Activated naive CD8-positive, alpha-beta T cell (primary cell): ENCODE results near the gene PBX4.
"Not testable (repeated sequence)": the region's sequence is repeated elsewhere in the genome, so short reads cannot be mapped to it uniquely, and the experiment has no call there.

Experiments
- H3K27ac Mint-ChIP-seq: one replicate; pipeline ENCODE4 v1.8.0; 2021; ENCODE audit warnings: mixed read lengths
- H3K27me3 Mint-ChIP-seq: one replicate; pipeline ENCODE4 v1.8.0; 2021; ENCODE audit warnings: mixed read lengths
- H3K36me3 Mint-ChIP-seq: one replicate; pipeline ENCODE4 v1.8.0; 2021; ENCODE audit warnings: mixed read lengths
- H3K4me1 Mint-ChIP-seq: one replicate; pipeline ENCODE4 v1.8.0; 2021; ENCODE audit warnings: low read depth, mixed read lengths
- H3K4me3 Mint-ChIP-seq: one replicate; pipeline ENCODE4 v1.8.0; 2021; ENCODE audit warnings: mild to moderate bottlenecking, mixed read lengths
- H3K9me3 Mint-ChIP-seq: one replicate; pipeline ENCODE4 v1.8.0; 2021; ENCODE audit warnings: low read depth, mixed read lengths

PBX4 gene

DNA sequence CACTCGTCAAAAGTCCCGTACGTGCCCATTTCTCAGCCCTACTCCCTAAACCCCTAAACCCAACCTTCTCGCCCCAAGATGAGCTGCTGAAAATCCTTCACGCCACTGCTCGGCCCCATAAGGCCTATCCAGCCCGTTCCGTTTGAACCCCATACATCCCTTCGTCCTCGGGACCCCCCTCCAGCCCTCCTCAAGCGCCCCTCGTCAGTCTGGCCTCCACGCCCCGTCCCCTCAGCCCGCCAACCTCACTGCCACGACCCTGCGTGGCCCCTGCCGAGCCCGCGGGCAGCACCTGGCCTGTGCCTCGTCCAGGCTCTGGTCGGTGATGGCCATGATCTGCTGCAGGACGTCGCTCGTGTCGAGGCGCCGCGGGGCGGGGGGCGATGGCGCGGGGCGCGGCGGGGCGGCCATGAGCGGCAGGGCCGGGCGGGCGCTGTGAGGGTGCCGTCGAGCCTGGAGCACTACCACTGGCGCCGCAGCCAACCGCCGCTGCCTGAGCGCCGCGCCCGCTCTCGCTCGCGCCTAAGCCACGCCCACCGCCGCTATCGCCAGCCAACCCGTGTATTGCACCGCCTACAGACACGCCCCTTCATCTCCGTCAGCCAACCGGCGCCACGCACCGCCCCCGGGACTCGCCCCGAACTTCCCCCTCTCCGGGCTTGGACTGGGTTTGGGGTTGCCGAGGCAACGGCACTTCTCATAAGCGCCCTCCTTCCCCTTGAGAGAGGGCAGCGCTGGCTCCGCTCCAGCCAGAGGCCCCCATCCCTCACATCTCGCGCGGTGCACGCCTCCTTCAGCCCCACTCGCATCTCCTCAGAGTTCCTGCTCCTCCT lies at the start of gene PBX4:
PBX4 (minus strand) TSS at position 469 of the 833 bp plus-strand sequence; CDS start at position 411, 58 bp downstream.
- H3K4me1 Mint-ChIP-seq = peaks cover 42% of the 10 kb centered on the region
- peak within 1 kb of the TSS; percentile 72 for H3K27ac Mint-ChIP-seq
- H3K4me3 Mint-ChIP-seq = peak within 1 kb of the TSS; percentile 87
- H3K27me3 Mint-ChIP-seq = no peaks in the 10 kb centered on the region
- no peaks in the 10 kb centered on the region for H3K9me3 Mint-ChIP-seq
- H3K36me3 Mint-ChIP-seq = peaks cover 5% of the 10 kb centered on the region

DNA sequence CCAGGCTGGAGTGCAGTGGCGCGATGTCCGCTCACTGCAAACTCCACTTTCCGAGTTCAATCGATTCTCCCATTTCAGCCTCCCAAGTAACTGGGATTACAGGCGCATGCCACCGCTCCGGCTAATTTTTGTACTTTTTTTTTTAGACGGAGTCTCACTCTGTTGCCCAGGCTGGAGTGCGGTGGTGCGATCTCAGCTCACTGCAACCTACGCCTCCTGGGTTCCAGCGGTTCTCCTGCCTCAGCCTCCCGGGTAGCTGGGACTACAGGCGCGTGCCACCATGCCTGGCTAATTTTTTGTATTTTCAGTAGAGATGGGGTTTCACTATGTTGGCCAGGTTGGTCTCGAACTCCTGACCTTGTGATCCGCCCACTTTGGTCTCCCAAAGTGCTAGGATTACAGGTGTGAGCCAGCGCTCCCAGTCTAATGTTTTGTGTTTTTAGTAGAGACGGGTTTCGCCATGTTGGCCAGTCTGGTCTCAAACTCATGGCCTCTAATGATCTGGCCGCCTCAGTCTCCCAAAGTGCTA lies 47.0 kb upstream of the PBX4 start:
- not testable (repeated sequence) for H3K36me3 Mint-ChIP-seq, H3K27ac Mint-ChIP-seq, H3K27me3 Mint-ChIP-seq, H3K9me3 Mint-ChIP-seq, H3K4me3 Mint-ChIP-seq
- H3K4me1 Mint-ChIP-seq = peaks cover 40% of the 10 kb centered on the region

- no peaks in the 10 kb centered on the region for H3K27me3 Mint-ChIP-seq
- peak within 1 kb of the TSS; percentile 93 for H3K4me3 Mint-ChIP-seq
- no peaks in the 10 kb centered on the region for H3K9me3 Mint-ChIP-seq
- H3K27ac Mint-ChIP-seq = peak within 1 kb of the TSS; percentile 97
- peaks cover 38% of the 10 kb centered on the region for H3K4me1 Mint-ChIP-seq
- peaks cover 4% of the 10 kb centered on the region for H3K36me3 Mint-ChIP-seq
Observed at GRCh38 chr19:19663256-19664120, 45.0 kb upstream of the PBX4 start, which contains the start of gene ATP13A1. Gene ATP13A1, minus strand, starts transcription at chr19:19663676. Its CDS starts 10 bp downstream, at chr19:19663666.

DNA sequence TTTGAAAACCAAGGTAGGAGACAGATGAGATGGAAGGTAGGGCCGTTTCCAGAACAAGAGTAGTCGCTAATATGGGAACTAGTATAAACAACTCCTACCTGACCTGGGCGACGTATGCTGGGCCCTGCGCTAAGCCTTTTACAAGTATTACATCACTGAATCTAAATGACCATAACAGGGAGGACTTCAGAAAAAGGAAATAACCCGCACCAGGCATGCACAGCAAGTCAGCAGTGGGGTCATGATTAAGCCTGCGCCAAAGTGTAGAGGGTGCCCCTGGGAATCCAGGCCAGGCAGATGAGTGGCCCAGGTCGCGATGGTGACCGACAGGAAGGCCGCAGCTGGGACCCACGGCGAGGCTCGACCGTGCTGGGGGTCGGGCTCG lies 44.4 kb upstream of the PBX4 start:
- H3K27ac Mint-ChIP-seq = peak overlapping the region; percentile 97
- H3K4me3 Mint-ChIP-seq = peak overlapping the region; percentile 93
- peaks cover 9% of the 10 kb centered on the region for H3K36me3 Mint-ChIP-seq
- no peaks in the 10 kb centered on the region for H3K9me3 Mint-ChIP-seq
- peaks cover 32% of the 10 kb centered on the region for H3K4me1 Mint-ChIP-seq
- H3K27me3 Mint-ChIP-seq = no peaks in the 10 kb centered on the region

- Mint-ChIP-seq H3K36me3 (peaks cover 9% of the 10 kb centered on the region), H3K9me3 (no peaks in the 10 kb centered on the region), H3K4me1 (peaks cover 28% of the 10 kb centered on the region), H3K27me3 (no peaks in the 10 kb centered on the region), H3K27ac (peak overlapping the region; percentile 97), H3K4me3 (peak overlapping the region; percentile 93)
Observed at GRCh38 chr19:19662344-19662743, 43.9 kb upstream of the PBX4 start.

DNA sequence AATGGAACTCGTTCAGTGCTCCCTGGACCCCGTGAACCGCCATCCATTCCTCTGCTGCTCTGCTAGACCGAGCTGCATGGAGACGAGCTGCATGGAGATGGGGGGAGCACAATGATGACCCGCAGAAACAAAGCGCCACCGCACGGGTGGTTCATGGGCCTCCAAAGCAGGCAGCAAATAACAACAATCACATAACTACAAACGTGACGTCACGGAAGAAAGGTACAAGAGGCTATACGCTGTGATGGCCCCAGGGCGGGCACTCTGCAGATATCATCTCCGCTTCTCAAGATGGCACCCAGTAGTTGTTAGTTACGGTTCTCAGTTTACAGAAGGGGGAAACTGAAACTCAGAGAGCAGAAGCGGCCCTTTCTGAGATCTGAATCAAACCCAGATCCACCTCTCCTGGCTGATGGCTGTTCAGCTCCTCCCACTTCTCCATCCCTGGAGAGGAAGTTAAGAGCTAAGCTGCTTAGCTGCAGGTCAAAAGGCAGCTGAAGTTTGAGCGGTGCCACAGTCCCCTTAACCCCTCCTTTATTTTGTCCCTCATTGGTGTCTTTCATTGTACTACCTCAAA lies 43.3 kb upstream of the PBX4 start:
- H3K36me3 Mint-ChIP-seq = peaks cover 9% of the 10 kb centered on the region

DNA sequence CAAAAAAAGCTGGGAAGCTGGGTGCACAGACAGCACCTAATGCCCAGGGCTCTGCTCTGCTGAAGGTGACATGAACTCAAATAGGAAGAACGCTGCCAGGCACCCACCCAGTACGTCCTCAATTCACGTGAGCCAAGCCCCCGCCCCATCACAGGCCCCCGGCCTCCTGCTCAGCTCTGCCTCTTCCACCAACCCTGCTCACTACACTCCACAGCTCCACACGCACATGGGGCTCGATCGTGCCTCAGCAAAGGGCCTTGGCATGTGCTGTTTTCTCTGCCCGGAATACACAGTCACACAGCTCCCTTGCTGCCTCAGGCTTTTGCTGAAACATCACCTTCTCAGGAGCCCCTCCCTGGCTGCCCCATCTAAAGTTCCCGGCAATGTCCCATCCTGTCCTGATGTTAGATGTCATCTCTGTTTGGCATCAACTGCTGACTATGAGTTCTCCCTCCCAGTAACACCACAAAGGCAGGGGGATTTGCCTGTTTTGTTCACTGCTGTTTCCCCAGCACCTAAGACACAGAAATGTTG lies 42.7 kb upstream of the PBX4 start:
- peaks cover 24% of the 10 kb centered on the region for H3K4me1 Mint-ChIP-seq
- H3K27ac Mint-ChIP-seq = peak overlapping the region; percentile 97
- H3K9me3 Mint-ChIP-seq = no peaks in the 10 kb centered on the region
- peak overlapping the region; percentile 93 for H3K4me3 Mint-ChIP-seq
- H3K27me3 Mint-ChIP-seq = no peaks in the 10 kb centered on the region
- H3K36me3 Mint-ChIP-seq = peaks cover 9% of the 10 kb centered on the region

More for the DNA sequence above, 43.3 kb upstream of the PBX4 start:
- Mint-ChIP-seq H3K4me3 (peak overlapping the region; percentile 93), H3K4me1 (peaks cover 26% of the 10 kb centered on the region), H3K27ac (peak overlapping the region; percentile 97), H3K27me3 (no peaks in the 10 kb centered on the region), H3K9me3 (no peaks in the 10 kb centered on the region)

DNA sequence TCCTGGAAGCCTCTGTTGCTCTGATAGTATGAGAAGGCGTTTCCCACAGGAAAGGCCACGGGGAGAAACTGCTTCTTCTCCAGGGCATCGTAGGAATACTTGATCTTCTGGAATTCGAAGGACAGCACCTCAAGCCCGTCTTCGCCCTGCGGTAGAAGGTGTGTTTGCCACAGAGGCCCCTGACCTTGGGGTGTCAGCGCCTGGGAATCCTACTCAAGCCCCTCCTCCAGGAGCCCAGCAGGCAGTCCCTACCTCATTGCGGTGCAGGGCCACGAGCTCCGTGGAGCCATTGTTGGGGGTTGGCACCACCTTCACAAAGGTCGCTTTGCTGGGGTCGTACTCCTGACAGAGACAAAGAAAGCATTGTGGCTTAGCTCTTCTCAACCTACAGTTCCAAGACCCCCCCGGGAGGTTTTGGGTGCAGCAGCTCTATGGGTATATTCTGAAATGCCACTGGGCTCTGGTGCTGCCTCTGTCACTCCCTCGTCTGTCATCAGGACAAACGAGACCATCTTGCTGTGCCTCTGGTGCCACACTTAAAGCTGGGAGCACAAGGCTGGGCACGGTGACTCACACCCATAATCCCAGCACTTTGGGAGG lies 41.3 kb upstream of the PBX4 start:
- H3K36me3 Mint-ChIP-seq = peaks cover 9% of the 10 kb centered on the region
- no peak overlapping the region for H3K4me3 Mint-ChIP-seq
- no peak overlapping the region for H3K27ac Mint-ChIP-seq
- H3K27me3 Mint-ChIP-seq = no peaks in the 10 kb centered on the region
- peaks cover 24% of the 10 kb centered on the region for H3K4me1 Mint-ChIP-seq
- no peaks in the 10 kb centered on the region for H3K9me3 Mint-ChIP-seq

DNA sequence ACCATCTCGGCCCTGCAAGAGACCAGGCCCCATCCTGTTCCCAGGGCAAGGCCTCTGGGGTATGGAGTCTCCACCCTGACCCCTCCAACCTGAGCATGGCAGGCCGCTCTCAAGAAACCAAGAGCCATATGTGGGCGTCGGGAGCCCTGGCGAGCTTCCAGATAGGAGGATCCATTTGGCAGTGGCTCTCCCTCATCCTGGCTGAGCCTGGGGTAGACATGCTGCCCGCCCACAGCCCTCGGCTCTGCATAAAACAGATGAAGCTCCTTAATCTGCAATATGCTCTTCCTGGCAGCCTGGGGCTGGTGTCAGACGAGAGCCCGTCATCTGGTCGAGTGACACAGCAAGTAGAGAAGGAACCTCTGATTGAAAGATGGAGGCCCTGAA lies 38.9 kb upstream of the PBX4 start:
- H3K4me1 Mint-ChIP-seq = peaks cover 18% of the 10 kb centered on the region
- H3K4me3 Mint-ChIP-seq = no peak overlapping the region
- no peaks in the 10 kb centered on the region for H3K27me3 Mint-ChIP-seq
- H3K9me3 Mint-ChIP-seq = no peaks in the 10 kb centered on the region
- H3K36me3 Mint-ChIP-seq = peaks cover 6% of the 10 kb centered on the region
- no peak overlapping the region for H3K27ac Mint-ChIP-seq

- Mint-ChIP-seq H3K27ac (no peak overlapping the region), H3K4me3 (no peak overlapping the region)
Observed at GRCh38 chr19:19656451-19657396, 38.2 kb upstream of the PBX4 start.

GRCh38 chr19:19655641-19656343 lies 37.3 kb upstream of the PBX4 start:
- Mint-ChIP-seq H3K36me3 (peaks cover 5% of the 10 kb centered on the region), H3K9me3 (no peaks in the 10 kb centered on the region), H3K27ac (no peak overlapping the region), H3K4me1 (peaks cover 3% of the 10 kb centered on the region), H3K4me3 (no peak overlapping the region), H3K27me3 (no peaks in the 10 kb centered on the region)

More at GRCh38 chr19:19656451-19657396, 38.2 kb upstream of the PBX4 start:
- H3K9me3 Mint-ChIP-seq = no peaks in the 10 kb centered on the region
- peaks cover 11% of the 10 kb centered on the region for H3K4me1 Mint-ChIP-seq
- H3K36me3 Mint-ChIP-seq = peaks cover 5% of the 10 kb centered on the region
- no peaks in the 10 kb centered on the region for H3K27me3 Mint-ChIP-seq

GRCh38 chr19:19655051-19655594 lies 36.6 kb upstream of the PBX4 start:
- Mint-ChIP-seq H3K4me1 (peaks cover 2% of the 10 kb centered on the region), H3K27me3 (no peaks in the 10 kb centered on the region), H3K36me3 (peaks cover 5% of the 10 kb centered on the region), H3K4me3 (no peak overlapping the region), H3K27ac (no peak overlapping the region), H3K9me3 (no peaks in the 10 kb centered on the region)

DNA sequence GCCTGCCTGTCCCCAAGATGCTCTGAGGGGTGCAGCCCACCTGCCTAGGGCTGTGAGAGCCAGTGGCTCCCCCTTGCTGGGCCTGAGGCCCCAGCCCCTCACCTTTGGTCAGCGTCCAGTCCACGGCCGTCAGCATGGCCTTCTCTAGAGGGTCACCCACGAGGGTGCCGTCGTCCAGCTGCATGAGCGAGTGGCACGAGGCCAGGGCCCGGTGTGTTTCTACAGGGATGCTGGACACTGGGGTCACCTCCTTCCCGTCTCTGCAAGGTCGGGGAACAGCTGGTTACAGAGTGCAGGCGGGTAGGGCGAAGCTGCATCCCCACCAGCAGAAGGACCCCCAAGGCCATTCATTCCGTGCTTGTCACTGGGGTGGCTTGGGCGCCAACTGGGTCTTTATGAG lies 36.0 kb upstream of the PBX4 start:
- Mint-ChIP-seq H3K27ac (no peak overlapping the region), H3K36me3 (peaks cover 6% of the 10 kb centered on the region)

More for the DNA sequence above, 36.0 kb upstream of the PBX4 start:
- Mint-ChIP-seq H3K4me1 (no peaks in the 10 kb centered on the region), H3K27me3 (no peaks in the 10 kb centered on the region), H3K4me3 (no peak overlapping the region), H3K9me3 (no peaks in the 10 kb centered on the region)
